Ovary (tissue), 3 donors: Measurements from ENCODE around the gene TOB1.

Source experiments
- EP300 ChIP-seq: sonication (generic); formaldehyde crosslinking; IDR thresholded peaks from one replicate; pipeline ENCODE4 v1.6.1; 2017; ENCODE audit warnings: antibody characterized with exemption
- TF ChIP-seq, protein P1 (sequence below), 3 donors: fragments of 450-650 bp in 2 of 3; fragments of 200-600 bp in 1 of 3; IDR thresholded peaks; one replicate each; pipeline versions ENCODE4 v1.5.1 to v1.8.0; 2016 to 2022; ENCODE audit warnings: antibody characterized with exemption in 3 of 3, mild to moderate bottlenecking in 1 of 3
- donor health status: DM: no; HTN: no; CAD: no.

DNA sequence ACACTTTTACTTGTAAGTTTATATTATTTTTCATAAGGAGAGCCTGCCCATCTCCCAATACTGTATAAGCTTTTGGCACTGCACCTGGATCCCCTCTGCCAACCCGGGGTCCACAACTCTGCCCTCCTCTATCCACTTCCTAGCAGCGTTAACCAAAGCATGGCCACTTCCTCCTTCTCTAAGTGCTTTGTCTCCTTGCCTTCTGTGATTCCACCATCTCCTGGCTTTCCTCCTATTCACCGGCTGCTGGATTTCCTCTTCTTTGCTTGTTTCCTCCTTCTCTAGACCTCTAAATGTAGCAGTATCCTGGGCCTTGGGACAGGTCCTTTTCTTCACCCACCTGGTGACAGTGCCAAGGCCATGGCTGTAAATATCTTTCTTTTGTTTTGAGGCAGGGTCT, 50.8 kb downstream of the TOB1 start:
- TF ChIP-seq, protein P1, sequence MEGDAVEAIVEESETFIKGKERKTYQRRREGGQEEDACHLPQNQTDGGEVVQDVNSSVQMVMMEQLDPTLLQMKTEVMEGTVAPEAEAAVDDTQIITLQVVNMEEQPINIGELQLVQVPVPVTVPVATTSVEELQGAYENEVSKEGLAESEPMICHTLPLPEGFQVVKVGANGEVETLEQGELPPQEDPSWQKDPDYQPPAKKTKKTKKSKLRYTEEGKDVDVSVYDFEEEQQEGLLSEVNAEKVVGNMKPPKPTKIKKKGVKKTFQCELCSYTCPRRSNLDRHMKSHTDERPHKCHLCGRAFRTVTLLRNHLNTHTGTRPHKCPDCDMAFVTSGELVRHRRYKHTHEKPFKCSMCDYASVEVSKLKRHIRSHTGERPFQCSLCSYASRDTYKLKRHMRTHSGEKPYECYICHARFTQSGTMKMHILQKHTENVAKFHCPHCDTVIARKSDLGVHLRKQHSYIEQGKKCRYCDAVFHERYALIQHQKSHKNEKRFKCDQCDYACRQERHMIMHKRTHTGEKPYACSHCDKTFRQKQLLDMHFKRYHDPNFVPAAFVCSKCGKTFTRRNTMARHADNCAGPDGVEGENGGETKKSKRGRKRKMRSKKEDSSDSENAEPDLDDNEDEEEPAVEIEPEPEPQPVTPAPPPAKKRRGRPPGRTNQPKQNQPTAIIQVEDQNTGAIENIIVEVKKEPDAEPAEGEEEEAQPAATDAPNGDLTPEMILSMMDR (IDR thresholded peaks at IDR 0.05), result no peak
- TF ChIP-seq EP300, result no peak
